ENCODE measurements around the gene CTF1. TPM values are rescaled to one million over a fixed set of nuclear protein-coding genes. Genes with fewer than 3 reads are reported as not detected.
A peak's percentile ranks its signal among the peaks of the same experiment; 100 is the strongest.

CTF1 gene
- total and polyA plus RNA-seq, 2 donors (not counting 1 experiment from before 2014, with no cell fraction given) = 0.78 to 0.81 TPM

- intact Hi-C loops (cut with micrococcal nuclease) = no loop called here
- Mint-ChIP-seq H3K4me1 (peaks cover 27% of the 10 kb centered on the region), H3K9me3 (ENCODE audit: insufficient read depth) (no peaks in the 10 kb centered on the region), H3K27me3 (no peaks in the 10 kb centered on the region), H3K4me3 (peak overlapping the region; percentile 17), H3K27ac (peak overlapping the region; percentile 51)
- no peak overlapping the region for H3K4me3 ChIP-seq (ENCODE audit: control extremely low read depth in 1 of 5, extremely low read depth in 1 of 5, insufficient read depth in 1 of 5, low read depth in 2 of 5, low read length in 4 of 5)
- ChIA-PET CTCF (interaction anchor here (1.3 kb wide), 1 partner anchor 17 kb away, joined by 3 read pairs; no protein-coding TSS in a partner anchor), POLR2A (interaction anchor here (1.0 to 1.1 kb wide), 2 partner anchors 9 to 10 kb away, joined by 3 to 4 read pairs; no protein-coding TSS in a partner anchor)
- H3K4me1 ChIP-seq (ENCODE audit: control insufficient read depth in 2 of 2, insufficient read depth in 2 of 2, low read length in 2 of 2) = peaks cover 8 to 21% of the 10 kb centered on the region in 2 donors
- peaks cover 0 to 19% of the 10 kb centered on the region in 2 experiments for H3K36me3 ChIP-seq (replicated peaks in 1 of 2; ENCODE audit: control extremely low read depth in 1 of 2, control insufficient read depth in 1 of 2, extremely low read depth in 1 of 2, insufficient read depth in 2 of 2, low read length in 1 of 2)
- H4K20me1 ChIP-seq (ENCODE audit: control insufficient read depth, insufficient read depth, low read length, poor library complexity, severe bottlenecking) = no peaks in the 10 kb centered on the region
- peak overlapping the region; percentile 49 for H3K4me2 ChIP-seq (replicated peaks; ENCODE audit: low read depth, low read length, poor library complexity, severe bottlenecking)
- peak overlapping the region in 1 of 2 donors; percentile 12 for H3K27ac ChIP-seq (ENCODE audit: low read length in 2 of 2)
- WGBS (ENCODE audit: insufficient coverage) = 97% methylated on average over 6 of the region's 9 CpGs
- H3K9ac ChIP-seq (ENCODE audit: low read length) = peak overlapping the region; percentile 11
- DNase-seq = no peak
- H3K79me2 ChIP-seq (ENCODE audit: control insufficient read depth, insufficient read depth, low read length) = peaks cover 54% of the 10 kb centered on the region
- peak overlapping the region; percentile 45 for H2AFZ ChIP-seq (ENCODE audit: insufficient read depth, low read depth, low read length, poor library complexity, severe bottlenecking)
- H3K27me3 ChIP-seq (replicated peaks in 1 of 4; ENCODE audit: control extremely low read depth in 1 of 4, control insufficient read depth in 3 of 4, insufficient read depth in 4 of 4, low read length in 3 of 4) = no peaks in the 10 kb centered on the region
- TF ChIP-seq CTCF (IDR thresholded peaks at IDR 0.05) (no peak), EZH2 (IDR thresholded peaks at IDR 0.05; ENCODE audit: borderline replicate concordance, insufficient read depth, low read depth, low read length, poor library complexity, severe bottlenecking) (no peak)
- no peak for ATAC-seq (ENCODE audit: low read depth)
- H3K9me3 ChIP-seq (ENCODE audit: control extremely low read depth in 1 of 3, control insufficient read depth in 2 of 3, insufficient read depth in 1 of 3, low read length in 2 of 3) = no peaks in the 10 kb centered on the region
Measured at GRCh38 chr16:30885196-30885595, 11.2 kb upstream of the CTF1 start.

DNA sequence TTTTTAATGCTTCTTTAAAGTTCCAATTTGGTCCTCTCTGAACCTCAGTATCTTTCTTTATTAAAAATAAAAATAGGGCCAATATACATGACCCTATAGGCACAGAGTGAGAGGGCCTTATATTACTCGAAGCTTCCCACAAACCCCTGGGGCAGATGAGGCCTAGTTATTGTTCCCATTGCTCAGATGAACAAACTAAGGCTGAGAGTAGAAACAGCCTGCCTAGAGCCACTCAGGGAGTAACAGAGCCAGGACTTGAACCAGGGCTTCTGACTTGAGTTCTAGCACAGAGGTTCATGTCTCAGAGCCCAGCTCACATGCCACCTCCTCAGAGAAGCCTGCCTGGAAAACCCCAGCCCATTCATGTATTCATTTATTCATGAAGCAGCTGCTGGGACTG, 10.3 kb upstream of the CTF1 start:
- intact Hi-C loops (cut with micrococcal nuclease) = no loop called here
- Histone ChIP-seq H3K79me2 (ENCODE audit: control insufficient read depth, insufficient read depth, low read length) (peaks cover 54% of the 10 kb centered on the region), H3K4me1 (ENCODE audit: control insufficient read depth in 2 of 2, insufficient read depth in 2 of 2, low read length in 2 of 2) (peaks cover 8 to 21% of the 10 kb centered on the region in 2 donors), H3K27ac (ENCODE audit: low read length in 2 of 2) (no peak overlapping the region), H4K20me1 (ENCODE audit: control insufficient read depth, insufficient read depth, low read length, poor library complexity, severe bottlenecking) (no peaks in the 10 kb centered on the region), H2AFZ (ENCODE audit: insufficient read depth, low read depth, low read length, poor library complexity, severe bottlenecking) (no peak overlapping the region), H3K36me3 (replicated peaks in 1 of 2; ENCODE audit: control extremely low read depth in 1 of 2, control insufficient read depth in 1 of 2, extremely low read depth in 1 of 2, insufficient read depth in 2 of 2, low read length in 1 of 2) (peaks cover 0 to 19% of the 10 kb centered on the region in 2 experiments), H3K4me3 (ENCODE audit: control extremely low read depth in 1 of 5, extremely low read depth in 1 of 5, insufficient read depth in 1 of 5, low read depth in 2 of 5, low read length in 4 of 5) (no peak overlapping the region), H3K9me3 (ENCODE audit: control extremely low read depth in 1 of 3, control insufficient read depth in 2 of 3, insufficient read depth in 1 of 3, low read length in 2 of 3) (no peaks in the 10 kb centered on the region), H3K9ac (ENCODE audit: low read length) (no peak overlapping the region), H3K4me2 (replicated peaks; ENCODE audit: low read depth, low read length, poor library complexity, severe bottlenecking) (no peak overlapping the region), H3K27me3 (replicated peaks in 1 of 4; ENCODE audit: control extremely low read depth in 1 of 4, control insufficient read depth in 3 of 4, insufficient read depth in 4 of 4, low read length in 3 of 4) (no peaks in the 10 kb centered on the region)
- ChIA-PET POLR2A (interaction anchor here (1.1 kb wide), 1 partner anchor 11 kb away, joined by 3 read pairs; no protein-coding TSS in a partner anchor), CTCF (interaction anchor here (0.6 to 1.3 kb wide), 3 partner anchors 16 to 29 kb away, joined by 3 read pairs; no protein-coding TSS in a partner anchor)
- Mint-ChIP-seq H3K4me1 (peaks cover 27% of the 10 kb centered on the region), H3K9me3 (ENCODE audit: insufficient read depth) (no peaks in the 10 kb centered on the region), H3K27ac (no peak overlapping the region), H3K27me3 (no peaks in the 10 kb centered on the region), H3K4me3 (no peak overlapping the region)
- 60% methylated on average over 1 of the region's 1 CpG for WGBS (ENCODE audit: insufficient coverage)
- ATAC-seq (ENCODE audit: low read depth) = no peak
- DNase-seq = no peak
- no peak for TF ChIP-seq CTCF (IDR thresholded peaks at IDR 0.05)
- TF ChIP-seq EZH2 (IDR thresholded peaks at IDR 0.05; ENCODE audit: borderline replicate concordance, insufficient read depth, low read depth, low read length, poor library complexity, severe bottlenecking) = no peak
